Measurements from ENCODE around the gene CYTH3. TPM values are rescaled to one million over a fixed set of nuclear protein-coding genes. Genes with fewer than 3 reads are reported as not detected.

The CYTH3 gene
- total RNA-seq, 2 donors from 2014 or later, result 12.3 to 37.7 TPM

DNA sequence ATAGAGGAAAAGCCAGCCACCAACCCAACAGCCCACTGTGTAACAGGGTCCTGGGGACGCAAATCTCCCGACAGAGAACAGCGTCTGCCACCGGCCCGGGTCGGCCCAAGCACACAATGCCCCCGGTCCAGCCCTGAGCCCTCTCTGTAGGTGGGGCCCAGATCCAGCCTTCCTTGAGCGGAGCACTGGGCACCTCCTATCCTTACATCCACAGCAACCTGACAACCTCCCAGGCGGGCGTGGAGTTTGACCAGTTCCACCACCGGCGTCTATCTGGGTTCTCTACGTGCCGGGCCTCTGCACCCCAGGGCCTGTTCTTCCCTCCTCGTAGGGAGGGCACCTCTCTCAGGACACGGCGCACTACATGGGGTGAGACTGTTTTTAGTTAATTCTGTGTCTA is 109.0 kb downstream of the CYTH3 start:
- no peaks in the 10 kb centered on the region for H3K36me3 ChIP-seq
- no peaks in the 10 kb centered on the region for H3K4me1 ChIP-seq (replicated peaks)
- H3K27me3 ChIP-seq (replicated peaks; ENCODE audit: insufficient read depth), result no peaks in the 10 kb centered on the region
- H3K27ac ChIP-seq, result no peak overlapping the region
- intact Hi-C loops (cut with DNase I), result no loop called here
- no peaks in the 10 kb centered on the region for H3K9me3 ChIP-seq
- DNase-seq (ENCODE audit: low spot score), result no peak
- WGBS, result 92% methylated on average over 17 of the region's 17 CpGs
- TF ChIP-seq POLR2A (IDR thresholded peaks at IDR 0.05) (no peak), POLR2AphosphoS5 (IDR thresholded peaks at IDR 0.05) (no peak)
- TF ChIP-seq, protein P1, sequence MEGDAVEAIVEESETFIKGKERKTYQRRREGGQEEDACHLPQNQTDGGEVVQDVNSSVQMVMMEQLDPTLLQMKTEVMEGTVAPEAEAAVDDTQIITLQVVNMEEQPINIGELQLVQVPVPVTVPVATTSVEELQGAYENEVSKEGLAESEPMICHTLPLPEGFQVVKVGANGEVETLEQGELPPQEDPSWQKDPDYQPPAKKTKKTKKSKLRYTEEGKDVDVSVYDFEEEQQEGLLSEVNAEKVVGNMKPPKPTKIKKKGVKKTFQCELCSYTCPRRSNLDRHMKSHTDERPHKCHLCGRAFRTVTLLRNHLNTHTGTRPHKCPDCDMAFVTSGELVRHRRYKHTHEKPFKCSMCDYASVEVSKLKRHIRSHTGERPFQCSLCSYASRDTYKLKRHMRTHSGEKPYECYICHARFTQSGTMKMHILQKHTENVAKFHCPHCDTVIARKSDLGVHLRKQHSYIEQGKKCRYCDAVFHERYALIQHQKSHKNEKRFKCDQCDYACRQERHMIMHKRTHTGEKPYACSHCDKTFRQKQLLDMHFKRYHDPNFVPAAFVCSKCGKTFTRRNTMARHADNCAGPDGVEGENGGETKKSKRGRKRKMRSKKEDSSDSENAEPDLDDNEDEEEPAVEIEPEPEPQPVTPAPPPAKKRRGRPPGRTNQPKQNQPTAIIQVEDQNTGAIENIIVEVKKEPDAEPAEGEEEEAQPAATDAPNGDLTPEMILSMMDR (IDR thresholded peaks at IDR 0.05), result no peak
- no peak overlapping the region for H3K4me3 ChIP-seq

DNA sequence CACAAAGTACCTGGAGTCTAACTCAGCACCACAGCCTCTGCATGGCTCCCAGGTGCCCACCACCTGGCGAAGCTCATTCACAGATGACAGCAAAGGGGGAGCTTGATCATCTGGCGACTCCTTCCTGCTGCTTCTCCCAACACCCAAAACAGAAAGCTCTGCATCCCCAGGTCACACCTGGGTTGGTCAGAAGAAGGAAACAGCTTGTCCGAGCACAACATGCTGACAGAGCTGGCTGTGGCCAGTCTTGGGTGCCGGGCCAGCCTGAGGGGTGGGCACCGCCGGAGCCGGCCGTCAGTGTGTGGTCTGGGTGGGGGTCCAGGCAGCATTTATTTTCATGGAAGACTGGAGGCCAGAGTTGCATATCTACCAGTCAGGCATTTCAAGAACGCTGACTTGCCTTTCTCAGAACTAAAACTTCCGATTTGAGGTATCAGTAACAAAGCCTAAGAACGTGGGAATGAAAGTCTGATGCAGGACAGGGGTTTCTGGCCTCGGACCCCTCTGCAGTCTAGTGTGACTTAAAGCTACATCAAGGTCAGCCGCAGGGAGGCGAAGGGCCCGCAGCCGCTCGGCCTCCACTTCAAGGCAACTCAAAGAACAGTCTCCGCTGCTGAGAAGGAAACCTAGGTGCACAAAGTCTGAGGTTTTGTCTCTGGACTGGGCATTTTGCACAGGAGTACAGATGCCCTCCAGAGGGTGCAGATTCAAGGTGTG is 109.6 kb downstream of the CYTH3 start:
- no peak overlapping the region for H3K27ac ChIP-seq
- H3K4me3 ChIP-seq, result no peak overlapping the region
- no peak for DNase-seq (ENCODE audit: low spot score)
- no peaks in the 10 kb centered on the region for H3K9me3 ChIP-seq
- H3K36me3 ChIP-seq, result no peaks in the 10 kb centered on the region
- TF ChIP-seq POLR2A (IDR thresholded peaks at IDR 0.05), result no peak
- intact Hi-C loops (cut with DNase I), result no loop called here
- H3K4me1 ChIP-seq (replicated peaks), result no peaks in the 10 kb centered on the region
- WGBS, result 92% methylated on average over 18 of the region's 18 CpGs
- H3K27me3 ChIP-seq (replicated peaks; ENCODE audit: insufficient read depth), result no peaks in the 10 kb centered on the region

DNA sequence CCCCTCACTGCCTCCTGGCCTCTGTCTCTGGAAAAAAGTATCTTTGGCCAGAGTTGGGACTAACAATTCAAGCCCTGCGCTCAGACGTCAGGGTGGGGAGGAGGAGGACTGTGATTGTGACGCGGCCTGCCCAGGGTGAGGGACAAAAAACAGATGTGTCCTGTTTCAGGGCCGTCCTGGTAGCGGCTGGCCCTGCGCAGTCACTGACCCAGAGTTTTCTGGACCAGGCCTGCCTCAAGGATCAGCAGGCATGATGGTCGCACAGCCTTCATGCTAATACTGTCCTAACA is 110.1 kb downstream of the CYTH3 start:
- Histone ChIP-seq H3K9me3 (no peaks in the 10 kb centered on the region), H3K27me3 (replicated peaks; ENCODE audit: insufficient read depth) (no peaks in the 10 kb centered on the region), H3K4me1 (replicated peaks) (no peaks in the 10 kb centered on the region), H3K4me3 (no peak overlapping the region), H3K27ac (no peak overlapping the region), H3K36me3 (no peaks in the 10 kb centered on the region)
- WGBS, result 89% methylated on average over 8 of the region's 8 CpGs
- intact Hi-C loops (cut with DNase I), result no loop called here
- no peak for DNase-seq (ENCODE audit: low spot score)
- TF ChIP-seq POLR2A (IDR thresholded peaks at IDR 0.05) (no peak), POLR2AphosphoS5 (IDR thresholded peaks at IDR 0.05) (no peak)
- TF ChIP-seq, protein P1 (IDR thresholded peaks at IDR 0.05), result no peak

DNA sequence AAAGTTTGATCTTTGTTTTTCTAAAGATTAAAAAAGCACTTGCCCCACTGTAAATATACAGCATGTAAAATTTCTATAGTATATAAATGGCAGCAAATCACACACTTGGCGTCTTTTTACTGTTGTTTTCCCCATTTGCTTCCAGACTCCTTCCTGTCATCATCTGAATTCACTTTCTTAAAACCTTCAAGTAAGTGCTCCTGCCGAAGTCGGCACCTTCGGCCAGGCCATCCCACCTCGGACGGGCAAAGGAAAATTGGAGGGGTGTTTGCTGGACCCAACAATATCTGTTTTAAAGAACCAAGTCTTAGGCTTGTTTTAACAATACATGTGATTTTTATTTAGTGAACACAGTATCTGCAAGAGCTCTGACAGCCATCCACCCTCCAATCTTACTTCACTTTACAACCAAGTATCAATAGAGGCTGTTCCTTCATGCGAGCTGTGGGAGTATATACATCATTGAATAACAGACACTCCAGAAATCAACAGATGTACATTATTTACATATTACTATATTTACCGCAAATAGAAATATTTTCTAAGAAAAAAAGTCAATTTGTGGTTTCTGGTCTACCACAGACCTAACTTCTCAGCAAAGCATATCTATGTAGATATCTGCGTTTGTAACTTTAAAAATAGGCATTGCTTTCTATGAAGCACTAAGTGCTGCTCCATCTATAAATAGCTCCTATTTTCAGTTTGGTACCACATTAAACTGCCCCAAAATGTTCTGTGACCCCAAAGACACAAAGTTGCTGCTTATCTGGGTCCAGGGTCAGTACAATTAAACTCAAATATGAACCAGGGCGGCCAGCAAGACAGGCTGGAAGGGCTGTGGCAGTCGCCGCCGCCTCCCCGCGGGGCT is 110.7 kb downstream of the CYTH3 start:
- Histone ChIP-seq H3K36me3 (no peaks in the 10 kb centered on the region), H3K9me3 (no peaks in the 10 kb centered on the region), H3K4me3 (no peak overlapping the region), H3K27me3 (replicated peaks; ENCODE audit: insufficient read depth) (no peaks in the 10 kb centered on the region), H3K27ac (no peak overlapping the region), H3K4me1 (replicated peaks) (no peaks in the 10 kb centered on the region)
- 80% methylated on average over 15 of the region's 15 CpGs for WGBS
- no peak for TF ChIP-seq POLR2AphosphoS5 (IDR thresholded peaks at IDR 0.05)
- intact Hi-C loops (cut with DNase I), result no loop called here
- no peak for DNase-seq (ENCODE audit: low spot score)

DNA sequence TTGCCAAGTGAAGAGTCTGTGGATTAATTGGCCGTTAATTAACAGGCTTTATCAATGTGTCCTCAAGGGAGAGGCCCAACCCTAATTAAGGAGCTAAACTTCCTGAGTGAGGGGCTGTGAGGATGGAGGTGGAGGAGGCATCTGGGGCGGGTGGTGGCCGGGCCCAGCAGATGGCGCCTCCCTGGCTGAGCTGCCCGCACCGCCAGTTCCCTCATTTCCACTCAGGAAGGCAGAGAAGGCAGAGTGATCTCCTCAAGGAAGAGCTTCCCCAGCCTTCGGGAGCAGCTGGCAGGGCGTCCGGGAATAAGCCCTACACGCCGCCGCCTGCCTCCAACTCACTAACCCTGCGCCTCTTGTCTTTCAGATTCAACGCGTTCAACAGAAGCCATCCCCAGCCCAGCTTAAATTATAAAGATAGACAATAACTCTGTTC is 112.2 kb downstream of the CYTH3 start:
- Histone ChIP-seq H3K9me3 (no peaks in the 10 kb centered on the region), H3K27ac (no peak overlapping the region), H3K27me3 (replicated peaks; ENCODE audit: insufficient read depth) (no peaks in the 10 kb centered on the region), H3K4me3 (no peak overlapping the region), H3K4me1 (replicated peaks) (no peaks in the 10 kb centered on the region), H3K36me3 (peaks cover 0 to 1% of the 10 kb centered on the region in 2 donors)
- WGBS, result 28% methylated on average over 15 of the region's 15 CpGs
- TF ChIP-seq, protein P1 (IDR thresholded peaks at IDR 0.05), result peak; percentile 17 to 69 (median 62)
- TF ChIP-seq POLR2AphosphoS5 (IDR thresholded peaks at IDR 0.05) (peak; percentile 32), POLR2A (IDR thresholded peaks at IDR 0.05) (no peak)
- peak; percentile 25 for DNase-seq (ENCODE audit: low spot score)
- intact Hi-C loops (cut with DNase I), result no loop called here

Data from prostate gland (tissue), 2 donors.